Neural cell (in vitro differentiated cells): Measurements from ENCODE around the gene OXER1. TPM values are rescaled to one million over a fixed set of nuclear protein-coding genes. Genes with fewer than 3 reads are reported as not detected.

ENCODE experiments used
- H2AFZ ChIP-seq: fragments of 200-600, 300-800 bp; sonication (generic), shearing (Covaris generic); 2 replicates; pipeline ENCODE4 v1.6.0; 2014; ENCODE audit warnings: low read depth, mild to moderate bottlenecking, antibody characterized with exemption, low read length, moderate library complexity
- H3F3A ChIP-seq: fragments of 200-600 bp; shearing (Covaris generic); 2 replicates; pipeline ENCODE4 v1.6.1; 2016; ENCODE audit warnings: mild to moderate bottlenecking, moderate library complexity, mixed read lengths, antibody characterized with exemption, low read length; ENCODE audit not compliant: insufficient read depth, poor library complexity, severe bottlenecking
- H3K27ac ChIP-seq: fragments of 200-600, 300-800 bp; sonication (generic), shearing (Covaris generic); 2 replicates; pipeline ENCODE4 v1.5.1; 2014; ENCODE audit warnings: mild to moderate bottlenecking, low read length, moderate library complexity
- H3K27me3 ChIP-seq: fragments of 300-800, 200-600 bp; sonication (generic), shearing (Covaris generic); 2 replicates; pipeline ENCODE4 v1.6.0; 2014; ENCODE audit warnings: mild to moderate bottlenecking, low read depth, low read length, moderate library complexity; ENCODE audit not compliant: insufficient read depth
- H3K36me3 ChIP-seq: fragments of 300-800, 200-600 bp; sonication (generic), shearing (Covaris generic); 2 replicates; pipeline ENCODE4 v1.5.1; 2014; ENCODE audit warnings: mild to moderate bottlenecking, antibody characterized with exemption, low read length, moderate library complexity; ENCODE audit not compliant: insufficient read depth
- H3K4me2 ChIP-seq: fragments of 300-800, 200-600 bp; sonication (generic), shearing (Covaris generic); 2 replicates; pipeline ENCODE4 v1.6.0; 2014; ENCODE audit warnings: mild to moderate bottlenecking, low read length
- H3K4me3 ChIP-seq: fragments of 300-800, 200-600 bp; sonication (generic), shearing (Covaris generic); 2 replicates; pipeline ENCODE4 v1.5.1; 2014; ENCODE audit warnings: mild to moderate bottlenecking, low read length, moderate library complexity
- H3K79me2 ChIP-seq: fragments of 200-600 bp; shearing (Covaris generic); replicated peaks from 2 replicates; pipeline ENCODE4 v1.6.0; 2014; ENCODE audit warnings: mild to moderate bottlenecking, low read length, moderate library complexity; ENCODE audit not compliant: insufficient read depth
- H3K9ac ChIP-seq: fragments of 300-800, 200-600 bp; sonication (generic), shearing (Covaris generic); 2 replicates; pipeline ENCODE4 v1.6.1; 2016; ENCODE audit warnings: mild to moderate bottlenecking, low read length, mixed read lengths
- H3K9me2 ChIP-seq: fragments of 200-600 bp; shearing (Covaris generic); 2 replicates; pipeline ENCODE4 v1.6.1; 2016; ENCODE audit warnings: mild to moderate bottlenecking, low read length, mixed read lengths; ENCODE audit not compliant: insufficient read depth
- H3K9me3 ChIP-seq: fragments of 200-600, 300-800 bp; sonication (generic), shearing (Covaris generic); 2 replicates; pipeline ENCODE4 v1.6.1; 2016; ENCODE audit warnings: mild to moderate bottlenecking, mixed run types, low read length, moderate library complexity, mixed read lengths
- H4K20me1 ChIP-seq: fragments of 200-600 bp; shearing (Covaris generic); 2 replicates; pipeline ENCODE4 v1.6.1; 2016; ENCODE audit warnings: mild to moderate bottlenecking, mixed run types; ENCODE audit not compliant: insufficient read depth
- CTCF ChIP-seq: fragments of 450-650 bp; IDR thresholded peaks from 2 replicates; pipeline ENCODE4 v1.5.1; 2014; ENCODE audit warnings: antibody characterized with exemption, mild to moderate bottlenecking, moderate library complexity; ENCODE audit not compliant: poor library complexity, severe bottlenecking
- EP300 ChIP-seq: fragments of 450-650 bp; conservative IDR thresholded peaks from 2 replicates; pipeline ENCODE4 v1.6.1; 2014; ENCODE audit warnings: antibody characterized with exemption, mild to moderate bottlenecking, moderate library complexity; ENCODE audit not compliant: poor library complexity, severe bottlenecking
- EZH2 ChIP-seq: fragments of 200-600, 300-800 bp; shearing (Covaris generic), sonication (generic); IDR thresholded peaks from 2 replicates; pipeline ENCODE4 v1.6.1; 2014; ENCODE audit warnings: antibody characterized with exemption, low read length, borderline replicate concordance, mild to moderate bottlenecking; ENCODE audit not compliant: insufficient read depth, poor library complexity, severe bottlenecking
- MXI1 ChIP-seq: fragments of 450-650 bp; conservative IDR thresholded peaks from 2 replicates; pipeline ENCODE4 v1.6.1; 2014; ENCODE audit warnings: antibody characterized with exemption, mild to moderate bottlenecking; ENCODE audit not compliant: poor library complexity, severe bottlenecking
- POLR2AphosphoS5 ChIP-seq: IDR thresholded peaks from 2 replicates; pipeline ENCODE4 v1.6.1; 2012
- RAD21 ChIP-seq: fragments of 450-650 bp; conservative IDR thresholded peaks from 2 replicates; pipeline ENCODE4 v1.6.1; 2014; ENCODE audit warnings: antibody characterized with exemption, mild to moderate bottlenecking, moderate library complexity
- SMC3 ChIP-seq: fragments of 450-650 bp; conservative IDR thresholded peaks from 2 replicates; pipeline ENCODE4 v1.6.1; 2014; ENCODE audit warnings: antibody characterized with exemption, mild to moderate bottlenecking, moderate library complexity; ENCODE audit not compliant: poor library complexity
- TAF1 ChIP-seq: IDR thresholded peaks from 2 replicates; pipeline ENCODE4 v1.6.1; 2012; ENCODE audit warnings: low read depth
- polyA plus RNA-seq: library from polyadenylated mRNA; depleted of rRNA; stranded (reverse); fragments of >200 nt; gene quantifications from 2 replicates; pipeline ENCODE4 v1.2.3, GENCODE V29; 2014
- TF ChIP-seq, protein P1 (sequence below): IDR thresholded peaks from 2 replicates; pipeline ENCODE4 v1.6.1; 2012; ENCODE audit warnings: borderline replicate concordance

OXER1 gene
- polyA plus RNA-seq, 1 donor from 2014 or later: not detected

DNA sequence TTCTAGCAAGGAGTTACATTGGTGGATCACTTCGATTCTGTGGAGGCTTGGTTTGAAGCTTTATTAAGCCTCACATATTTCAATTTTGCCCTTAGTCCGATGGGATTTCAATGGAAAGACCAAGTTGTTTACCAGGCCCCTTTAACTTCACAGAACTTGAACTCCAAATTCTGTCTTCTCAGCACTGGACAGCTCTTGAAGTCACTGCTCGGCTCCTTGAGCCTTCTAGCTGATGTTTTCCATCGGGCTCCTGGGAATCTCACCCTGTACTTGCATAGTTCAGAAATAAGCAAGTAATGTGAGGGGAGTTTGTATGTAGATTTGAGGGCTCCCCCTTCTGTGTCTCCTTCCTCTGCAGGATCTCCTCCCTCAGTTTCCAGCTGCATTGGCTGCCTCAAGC is 15.1 kb downstream of the OXER1 start:
- no peaks in the 10 kb centered on the region for H3K36me3 ChIP-seq
- no peaks in the 10 kb centered on the region for H4K20me1 ChIP-seq
- H3K9me2 ChIP-seq: no peaks in the 10 kb centered on the region
- H3K27ac ChIP-seq: no peak overlapping the region
- H2AFZ ChIP-seq: no peak overlapping the region
- H3K79me2 ChIP-seq: no peaks in the 10 kb centered on the region
- no peak overlapping the region for H3K4me2 ChIP-seq
- H3K27me3 ChIP-seq: no peaks in the 10 kb centered on the region
- TF ChIP-seq TAF1 (no peak), MXI1 (no peak), EZH2 (no peak), CTCF (no peak), POLR2AphosphoS5 (no peak), RAD21 (no peak), EP300 (no peak), SMC3 (no peak)
- TF ChIP-seq, protein P1, sequence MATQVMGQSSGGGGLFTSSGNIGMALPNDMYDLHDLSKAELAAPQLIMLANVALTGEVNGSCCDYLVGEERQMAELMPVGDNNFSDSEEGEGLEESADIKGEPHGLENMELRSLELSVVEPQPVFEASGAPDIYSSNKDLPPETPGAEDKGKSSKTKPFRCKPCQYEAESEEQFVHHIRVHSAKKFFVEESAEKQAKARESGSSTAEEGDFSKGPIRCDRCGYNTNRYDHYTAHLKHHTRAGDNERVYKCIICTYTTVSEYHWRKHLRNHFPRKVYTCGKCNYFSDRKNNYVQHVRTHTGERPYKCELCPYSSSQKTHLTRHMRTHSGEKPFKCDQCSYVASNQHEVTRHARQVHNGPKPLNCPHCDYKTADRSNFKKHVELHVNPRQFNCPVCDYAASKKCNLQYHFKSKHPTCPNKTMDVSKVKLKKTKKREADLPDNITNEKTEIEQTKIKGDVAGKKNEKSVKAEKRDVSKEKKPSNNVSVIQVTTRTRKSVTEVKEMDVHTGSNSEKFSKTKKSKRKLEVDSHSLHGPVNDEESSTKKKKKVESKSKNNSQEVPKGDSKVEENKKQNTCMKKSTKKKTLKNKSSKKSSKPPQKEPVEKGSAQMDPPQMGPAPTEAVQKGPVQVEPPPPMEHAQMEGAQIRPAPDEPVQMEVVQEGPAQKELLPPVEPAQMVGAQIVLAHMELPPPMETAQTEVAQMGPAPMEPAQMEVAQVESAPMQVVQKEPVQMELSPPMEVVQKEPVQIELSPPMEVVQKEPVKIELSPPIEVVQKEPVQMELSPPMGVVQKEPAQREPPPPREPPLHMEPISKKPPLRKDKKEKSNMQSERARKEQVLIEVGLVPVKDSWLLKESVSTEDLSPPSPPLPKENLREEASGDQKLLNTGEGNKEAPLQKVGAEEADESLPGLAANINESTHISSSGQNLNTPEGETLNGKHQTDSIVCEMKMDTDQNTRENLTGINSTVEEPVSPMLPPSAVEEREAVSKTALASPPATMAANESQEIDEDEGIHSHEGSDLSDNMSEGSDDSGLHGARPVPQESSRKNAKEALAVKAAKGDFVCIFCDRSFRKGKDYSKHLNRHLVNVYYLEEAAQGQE: no peak
- no peak overlapping the region for H3K4me3 ChIP-seq
- no peak overlapping the region for H3K9ac ChIP-seq
- H3K9me3 ChIP-seq: no peaks in the 10 kb centered on the region
- H3F3A ChIP-seq: no peaks in the 10 kb centered on the region

GRCh38 chr2:42747422-42747821 is 16.5 kb downstream of the OXER1 start:
- no peak overlapping the region for H3K4me3 ChIP-seq
- no peaks in the 10 kb centered on the region for H3K27me3 ChIP-seq
- H3K9ac ChIP-seq: no peak overlapping the region
- TF ChIP-seq TAF1 (no peak), CTCF (no peak), MXI1 (no peak), RAD21 (no peak), POLR2AphosphoS5 (no peak)
- TF ChIP-seq, protein P1: no peak
- H3F3A ChIP-seq: no peaks in the 10 kb centered on the region
- H3K79me2 ChIP-seq: no peaks in the 10 kb centered on the region
- H3K27ac ChIP-seq: no peak overlapping the region
- H3K36me3 ChIP-seq: no peaks in the 10 kb centered on the region
- H4K20me1 ChIP-seq: no peaks in the 10 kb centered on the region
- H2AFZ ChIP-seq: no peak overlapping the region
- H3K4me2 ChIP-seq: no peak overlapping the region
- no peaks in the 10 kb centered on the region for H3K9me3 ChIP-seq
- H3K9me2 ChIP-seq: no peaks in the 10 kb centered on the region
